ENCODE data around the gene SLC4A5. TPM values are rescaled to one million over a fixed set of nuclear protein-coding genes. Genes with fewer than 3 reads are reported as not detected.

The SLC4A5 gene
- total RNA-seq, 2 experiments from 2014 or later: 0.42 to 2.6 TPM

DNA sequence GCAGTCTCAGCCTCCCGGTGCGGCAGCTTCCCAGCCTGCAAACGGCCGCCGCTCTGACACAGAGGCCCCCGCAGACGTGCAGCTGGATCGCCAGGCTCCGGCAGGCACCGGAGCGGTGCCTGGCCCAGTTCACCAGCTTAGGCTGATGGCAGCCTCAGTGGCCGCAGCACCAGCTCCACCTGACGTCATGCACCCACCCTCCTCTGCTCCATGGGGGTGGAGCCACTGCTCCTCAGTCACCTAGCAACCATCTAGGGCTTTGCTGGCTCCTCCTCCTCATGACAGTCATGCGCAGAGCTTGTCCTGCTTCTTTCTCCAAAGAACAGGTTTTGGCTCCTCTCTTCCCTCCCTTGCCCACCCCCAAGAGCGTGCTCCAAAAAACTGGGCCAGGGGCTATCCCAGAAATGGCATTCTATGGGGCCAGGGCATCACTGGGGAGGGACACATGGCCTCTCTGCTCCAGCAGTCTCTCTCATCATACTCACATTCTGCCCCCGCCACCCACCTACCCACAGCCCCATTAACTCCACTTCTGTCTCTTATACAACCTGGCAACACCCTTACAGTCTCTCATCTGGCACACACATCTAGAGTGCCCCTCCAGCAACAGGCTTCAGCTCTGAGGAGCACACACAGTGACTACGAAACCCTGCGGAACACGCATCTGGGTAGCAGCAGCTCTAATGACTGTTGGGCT is 31.4 kb upstream of the SLC4A5 start:
- H3K36me3 Mint-ChIP-seq: peaks cover 9% of the 10 kb centered on the region
- CTCF ChIA-PET: interaction anchor here (2.1 kb wide), 1 partner anchor 17 kb away, joined by 11 read pairs; no protein-coding TSS in a partner anchor

DNA sequence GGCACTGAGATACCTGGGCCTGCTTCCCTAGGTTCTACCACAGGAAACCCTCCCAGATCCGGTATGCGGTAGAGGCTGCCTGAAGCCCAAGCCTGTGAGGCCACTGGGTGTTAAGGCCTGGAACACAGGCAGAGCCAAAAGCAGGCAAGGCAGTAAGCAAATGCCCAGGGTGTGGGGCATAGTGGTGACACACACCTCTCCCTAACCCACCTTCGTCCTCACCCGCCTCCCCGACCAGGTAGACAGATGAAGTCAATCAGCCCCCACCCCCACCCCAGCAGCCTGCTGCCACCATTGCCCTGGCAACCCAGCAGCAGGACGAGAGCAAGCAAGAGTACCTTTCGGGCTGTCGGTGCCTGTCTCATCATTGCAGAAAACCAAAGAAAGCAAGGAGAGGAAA is 30.8 kb upstream of the SLC4A5 start:
- CTCF ChIA-PET: interaction anchor here (2.1 kb wide), 1 partner anchor 18 kb away, joined by 11 read pairs; no protein-coding TSS in a partner anchor
- no peak overlapping the region for H3K4me3 Mint-ChIP-seq
- H3K9me3 Mint-ChIP-seq (ENCODE audit: low read depth): no peaks in the 10 kb centered on the region
- no peak overlapping the region for H3K27ac Mint-ChIP-seq
- ATAC-seq: no peak
- H3K4me1 Mint-ChIP-seq: peaks cover 11% of the 10 kb centered on the region
- H3K36me3 Mint-ChIP-seq: peaks cover 12% of the 10 kb centered on the region
- no peaks in the 10 kb centered on the region for H3K27me3 Mint-ChIP-seq
- DNase-seq: no peak

More for the DNA sequence above, 31.4 kb upstream of the SLC4A5 start:
- no peak for DNase-seq
- no peak for ATAC-seq
- Mint-ChIP-seq H3K4me1 (peaks cover 12% of the 10 kb centered on the region), H3K27me3 (no peaks in the 10 kb centered on the region), H3K9me3 (ENCODE audit: low read depth) (no peaks in the 10 kb centered on the region), H3K27ac (no peak overlapping the region), H3K4me3 (no peak overlapping the region)

DNA sequence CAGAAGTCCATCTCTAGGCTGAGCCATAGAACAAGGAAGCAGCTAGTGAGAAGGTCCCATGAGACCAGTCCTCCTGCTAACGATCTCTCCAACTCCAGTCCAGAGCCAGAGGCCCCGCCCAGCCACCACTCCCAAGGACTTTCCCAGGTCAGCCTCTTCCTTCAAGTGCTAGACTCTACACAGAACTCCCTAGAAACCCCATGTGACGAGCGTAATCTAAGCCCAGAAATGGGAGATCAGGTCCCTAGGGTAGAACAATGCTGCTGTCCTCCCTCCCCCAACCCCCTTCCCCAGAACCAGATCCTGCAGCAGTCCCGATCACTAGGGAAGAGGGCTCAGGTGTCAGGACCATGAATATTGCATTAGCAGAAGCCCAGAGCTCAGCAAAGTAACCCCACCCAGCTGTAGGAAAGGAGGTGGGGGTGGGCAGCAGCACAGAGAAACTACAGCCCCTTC is 30.0 kb upstream of the SLC4A5 start:
- Mint-ChIP-seq H3K36me3 (peaks cover 16% of the 10 kb centered on the region), H3K4me3 (no peak overlapping the region), H3K9me3 (ENCODE audit: low read depth) (no peaks in the 10 kb centered on the region), H3K27me3 (no peaks in the 10 kb centered on the region), H3K4me1 (peaks cover 5% of the 10 kb centered on the region), H3K27ac (no peak overlapping the region)
- no peak for ATAC-seq
- CTCF ChIA-PET: no interaction called here
- no peak for DNase-seq

DNA sequence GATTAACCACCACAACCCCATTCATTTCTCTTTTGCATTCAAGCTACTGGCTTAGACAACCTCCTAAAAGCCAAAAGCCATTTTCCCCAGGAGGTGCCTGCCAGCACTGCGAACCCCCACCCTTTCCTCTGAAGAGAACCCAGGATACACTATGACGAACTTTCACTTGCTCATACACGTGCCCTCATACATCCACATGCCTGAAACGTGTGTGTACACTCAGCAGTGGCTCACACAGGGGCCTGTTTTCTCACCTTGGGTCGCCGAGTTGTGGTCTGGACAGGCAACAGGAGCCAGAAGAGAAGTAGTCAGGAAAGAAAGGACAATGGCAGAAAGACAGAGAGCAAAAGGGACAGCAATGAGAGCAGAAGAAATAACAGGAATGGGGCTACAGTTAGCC is 29.5 kb upstream of the SLC4A5 start:
- H3K27me3 Mint-ChIP-seq: no peaks in the 10 kb centered on the region
- CTCF ChIA-PET: interaction anchor here (0.9 kb wide), 1 partner anchor 37 kb away, joined by 3 read pairs; no protein-coding TSS in a partner anchor
- H3K4me1 Mint-ChIP-seq: peaks cover 5% of the 10 kb centered on the region
- no peaks in the 10 kb centered on the region for H3K9me3 Mint-ChIP-seq (ENCODE audit: low read depth)
- H3K36me3 Mint-ChIP-seq: peaks cover 17% of the 10 kb centered on the region
- no peak overlapping the region for H3K27ac Mint-ChIP-seq
- H3K4me3 Mint-ChIP-seq: no peak overlapping the region
- ATAC-seq: no peak
- no peak for DNase-seq

DNA sequence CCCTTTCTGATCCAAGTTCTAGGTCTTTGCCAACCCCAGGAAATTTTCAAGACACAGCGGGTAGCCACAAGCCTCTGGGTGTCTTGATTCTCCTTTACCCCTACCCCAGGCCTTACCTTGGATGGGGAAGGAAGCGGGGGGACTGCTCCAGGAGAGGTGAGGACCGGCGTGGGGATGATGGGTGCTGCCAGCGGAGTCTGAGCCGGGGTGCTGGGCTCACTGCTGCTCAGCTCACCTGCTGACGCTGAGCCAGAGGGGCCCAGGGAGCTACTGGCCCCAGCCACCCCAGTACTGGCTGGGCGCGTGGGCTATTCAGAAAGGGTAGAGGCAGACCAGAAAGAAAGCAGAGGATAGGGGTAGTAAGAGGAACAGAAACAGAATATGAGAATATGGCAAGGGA is 28.2 kb upstream of the SLC4A5 start:
- Mint-ChIP-seq H3K27me3 (no peaks in the 10 kb centered on the region), H3K4me3 (no peak overlapping the region), H3K4me1 (peaks cover 5% of the 10 kb centered on the region), H3K9me3 (ENCODE audit: low read depth) (no peaks in the 10 kb centered on the region), H3K36me3 (peaks cover 18% of the 10 kb centered on the region), H3K27ac (no peak overlapping the region)
- no peak for DNase-seq
- ATAC-seq: no peak
- CTCF ChIA-PET: interaction anchor here (1.6 kb wide), 1 partner anchor 20 kb away, joined by 5 read pairs; no protein-coding TSS in a partner anchor

DNA sequence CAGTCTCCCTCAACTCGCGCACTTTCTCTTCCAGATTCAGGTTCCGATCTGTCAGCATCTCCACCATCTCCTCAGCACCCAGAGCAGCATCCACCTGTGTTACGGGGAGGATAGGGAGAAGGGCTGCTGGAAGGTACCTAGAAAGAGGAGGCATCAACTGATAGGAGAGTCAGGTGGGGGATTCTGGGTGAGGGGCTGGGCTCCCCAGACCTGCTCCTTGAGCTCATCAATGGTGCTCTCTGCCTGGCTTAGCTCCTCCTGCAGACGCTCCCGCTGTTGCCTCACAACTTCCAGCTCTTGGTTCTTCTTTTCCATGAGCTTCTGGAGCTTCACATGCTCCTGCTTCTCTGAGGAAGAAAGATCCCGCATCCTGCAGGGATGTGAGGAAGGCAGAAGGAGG is 26.8 kb upstream of the SLC4A5 start:
- Mint-ChIP-seq H3K4me3 (no peak overlapping the region), H3K36me3 (peaks cover 25% of the 10 kb centered on the region), H3K27me3 (no peaks in the 10 kb centered on the region), H3K9me3 (ENCODE audit: low read depth) (no peaks in the 10 kb centered on the region), H3K4me1 (no peaks in the 10 kb centered on the region), H3K27ac (no peak overlapping the region)
- no peak for ATAC-seq
- no peak for DNase-seq
- CTCF ChIA-PET: interaction anchor here (1.0 to 1.6 kb wide), 3 partner anchors 22 to 120 kb away, joined by 3 to 5 read pairs (median 4); no protein-coding TSS in a partner anchor

DNA sequence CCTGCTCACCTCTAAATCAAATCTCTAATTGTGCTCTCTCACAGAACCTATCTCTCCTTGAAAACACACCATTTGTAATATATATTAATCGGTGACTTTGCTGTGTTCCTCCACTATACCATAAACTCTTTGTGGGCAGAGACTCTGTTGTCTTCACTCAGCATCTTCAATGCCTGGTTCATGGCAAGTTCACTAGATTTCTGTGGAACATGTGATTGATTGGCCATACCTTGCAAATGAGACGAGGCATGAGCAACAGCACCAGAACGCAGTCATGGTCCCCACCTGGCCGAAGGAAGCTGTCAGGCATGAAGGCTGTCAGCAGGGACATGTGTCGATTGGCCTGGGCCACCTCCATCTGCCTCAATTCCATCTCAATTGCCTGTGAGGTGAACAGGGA is 25.3 kb upstream of the SLC4A5 start:
- no peaks in the 10 kb centered on the region for H3K4me1 Mint-ChIP-seq
- peaks cover 30% of the 10 kb centered on the region for H3K36me3 Mint-ChIP-seq
- no peak for DNase-seq
- H3K27ac Mint-ChIP-seq: no peak overlapping the region
- CTCF ChIA-PET: interaction anchor here (1.6 kb wide), 1 partner anchor 24 kb away, joined by 5 read pairs; no protein-coding TSS in a partner anchor
- no peaks in the 10 kb centered on the region for H3K9me3 Mint-ChIP-seq (ENCODE audit: low read depth)
- no peak overlapping the region for H3K4me3 Mint-ChIP-seq
- ATAC-seq: no peak
- H3K27me3 Mint-ChIP-seq: no peaks in the 10 kb centered on the region

DNA sequence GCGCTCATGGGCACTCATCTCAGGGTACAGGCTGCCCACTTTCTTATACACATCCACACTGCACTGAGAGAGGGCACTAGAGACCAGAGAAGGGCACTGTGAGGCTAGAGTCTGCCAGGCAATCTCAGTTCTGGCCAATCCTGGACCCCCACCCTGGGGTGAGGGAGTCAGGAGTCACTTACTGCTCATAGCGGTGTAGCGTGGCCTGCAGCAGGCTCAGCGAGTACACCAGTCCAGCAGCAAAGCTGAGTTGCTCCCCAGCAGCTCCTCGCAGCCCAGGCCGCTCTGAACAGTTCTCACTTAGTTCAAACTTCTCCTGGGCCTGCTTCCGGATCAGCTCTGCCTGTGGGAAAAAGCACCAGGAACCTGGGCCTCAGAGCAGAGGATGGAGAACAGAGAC is 24.6 kb upstream of the SLC4A5 start:
- CTCF ChIA-PET: interaction anchor here (1.4 to 1.6 kb wide), 2 partner anchors 24 to 34 kb away, joined by 4 to 5 read pairs; no protein-coding TSS in a partner anchor
- ATAC-seq (no peak), DNase-seq (no peak)
- H3K4me1 Mint-ChIP-seq: no peaks in the 10 kb centered on the region
- H3K4me3 Mint-ChIP-seq: no peak overlapping the region
- no peak overlapping the region for H3K27ac Mint-ChIP-seq
- H3K27me3 Mint-ChIP-seq: no peaks in the 10 kb centered on the region
- no peaks in the 10 kb centered on the region for H3K9me3 Mint-ChIP-seq (ENCODE audit: low read depth)
- peaks cover 30% of the 10 kb centered on the region for H3K36me3 Mint-ChIP-seq

DNA sequence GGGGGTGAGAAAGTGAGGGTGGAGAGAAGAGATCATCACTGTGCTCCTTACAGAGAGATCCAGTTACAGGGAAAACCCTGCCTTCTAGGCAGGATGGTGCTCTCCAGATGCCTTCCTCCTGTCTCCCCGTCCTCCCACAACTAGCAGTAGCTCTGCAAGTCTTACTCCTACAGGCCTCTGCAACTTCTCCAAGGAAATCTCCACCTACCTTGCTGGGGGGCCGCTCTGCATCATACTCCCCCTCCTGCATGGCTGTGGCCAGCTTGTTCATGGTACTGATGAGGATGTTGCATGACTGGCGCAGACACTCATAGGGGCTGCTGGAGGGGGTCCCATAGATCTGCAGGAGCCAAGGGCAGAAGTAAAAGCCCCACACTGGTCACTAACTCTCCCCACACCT is 22.8 kb upstream of the SLC4A5 start:
- H3K36me3 Mint-ChIP-seq: peaks cover 35% of the 10 kb centered on the region

DNA sequence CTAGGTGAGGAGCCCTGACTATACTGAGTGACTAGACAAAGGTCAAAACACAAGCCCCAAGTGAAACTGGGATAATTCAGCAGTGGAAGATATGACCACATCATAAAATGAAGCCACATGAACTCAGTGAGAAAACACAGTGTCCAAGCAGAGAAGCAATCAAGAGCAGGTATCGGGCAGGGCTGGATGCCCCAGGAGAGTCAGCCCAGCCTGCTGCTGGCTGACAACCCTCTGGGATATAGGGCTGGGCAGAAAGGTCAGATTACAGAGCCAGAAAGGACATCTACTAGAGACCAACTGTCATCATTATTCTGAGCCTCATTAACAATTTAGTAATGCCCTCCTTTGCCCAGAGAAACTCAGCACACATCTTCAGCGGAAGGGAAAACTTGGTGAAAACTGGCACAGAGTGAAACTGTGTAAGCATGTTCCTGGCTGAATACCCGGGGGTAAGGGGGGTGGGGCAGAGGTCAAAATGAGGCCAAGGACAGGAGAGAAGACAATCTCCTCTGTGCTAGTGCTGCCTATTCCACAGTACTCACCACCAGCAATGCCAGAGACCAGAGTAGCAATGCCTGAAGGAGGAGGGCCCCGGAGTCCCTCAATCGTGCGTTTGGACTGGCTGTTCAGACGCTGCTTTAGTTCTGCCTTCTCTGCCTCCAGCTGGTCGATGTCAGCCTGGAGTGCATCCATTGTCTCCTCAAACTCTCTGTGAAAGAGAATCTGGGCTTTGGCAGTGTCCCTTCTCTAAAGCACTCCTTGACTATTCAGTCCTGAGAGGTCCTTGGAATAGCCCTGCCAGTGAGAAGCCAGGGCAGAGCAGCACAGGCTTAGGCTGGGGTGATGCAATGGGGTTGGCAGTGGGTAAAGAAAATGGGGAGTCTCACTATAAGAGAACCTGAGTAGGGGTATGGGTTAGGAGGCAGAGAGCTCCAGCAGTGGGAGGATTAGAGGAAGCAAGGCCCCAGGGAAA is 21.6 kb upstream of the SLC4A5 start:
- no peak for DNase-seq
- H3K36me3 Mint-ChIP-seq: peaks cover 32% of the 10 kb centered on the region
- H3K4me3 Mint-ChIP-seq: no peak overlapping the region
- CTCF ChIA-PET: interaction anchor here (1.1 kb wide), 1 partner anchor 17 kb away, joined by 4 read pairs; no protein-coding TSS in a partner anchor
- no peaks in the 10 kb centered on the region for H3K9me3 Mint-ChIP-seq (ENCODE audit: low read depth)
- H3K4me1 Mint-ChIP-seq: no peaks in the 10 kb centered on the region
- H3K27ac Mint-ChIP-seq: no peak overlapping the region
- no peak for ATAC-seq
- H3K27me3 Mint-ChIP-seq: no peaks in the 10 kb centered on the region

More for the DNA sequence above, 22.8 kb upstream of the SLC4A5 start:
- no peak for ATAC-seq
- Mint-ChIP-seq H3K27me3 (no peaks in the 10 kb centered on the region), H3K4me3 (no peak overlapping the region), H3K27ac (no peak overlapping the region), H3K9me3 (ENCODE audit: low read depth) (no peaks in the 10 kb centered on the region), H3K4me1 (no peaks in the 10 kb centered on the region)
- no peak for DNase-seq
- CTCF ChIA-PET: interaction anchor here (1.1 kb wide), 1 partner anchor 16 kb away, joined by 4 read pairs; no protein-coding TSS in a partner anchor

DNA sequence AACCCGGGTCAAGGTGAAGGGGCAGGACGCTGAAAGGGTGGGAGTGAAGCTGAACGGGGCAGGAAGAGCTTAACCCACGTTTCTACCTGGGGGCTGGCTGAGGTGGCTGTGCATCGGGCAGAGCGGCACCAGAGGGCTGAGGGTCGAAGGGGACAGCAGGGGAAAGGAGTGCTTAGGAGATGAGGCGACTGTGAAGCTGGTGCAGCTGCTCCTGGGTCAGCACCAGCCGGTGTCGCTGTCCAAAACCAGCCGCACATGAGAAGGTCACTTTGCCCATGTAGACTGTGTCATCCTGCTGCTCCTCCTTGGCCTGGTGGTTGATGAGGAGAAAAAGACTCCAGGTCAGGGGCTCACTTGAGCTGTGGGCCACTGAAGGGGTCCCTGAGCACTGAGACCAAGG is 18.1 kb upstream of the SLC4A5 start:
- H3K9me3 Mint-ChIP-seq (ENCODE audit: low read depth): no peaks in the 10 kb centered on the region
- no peaks in the 10 kb centered on the region for H3K27me3 Mint-ChIP-seq
- ATAC-seq (no peak), DNase-seq (no peak)
- H3K36me3 Mint-ChIP-seq: peaks cover 18% of the 10 kb centered on the region
- no peaks in the 10 kb centered on the region for H3K4me1 Mint-ChIP-seq
- H3K27ac Mint-ChIP-seq: no peak overlapping the region
- no peak overlapping the region for H3K4me3 Mint-ChIP-seq
- CTCF ChIA-PET: interaction anchor here (2.0 to 2.2 kb wide), 2 partner anchors 26 to 30 kb away, joined by 6 to 9 read pairs; no protein-coding TSS in a partner anchor

DNA sequence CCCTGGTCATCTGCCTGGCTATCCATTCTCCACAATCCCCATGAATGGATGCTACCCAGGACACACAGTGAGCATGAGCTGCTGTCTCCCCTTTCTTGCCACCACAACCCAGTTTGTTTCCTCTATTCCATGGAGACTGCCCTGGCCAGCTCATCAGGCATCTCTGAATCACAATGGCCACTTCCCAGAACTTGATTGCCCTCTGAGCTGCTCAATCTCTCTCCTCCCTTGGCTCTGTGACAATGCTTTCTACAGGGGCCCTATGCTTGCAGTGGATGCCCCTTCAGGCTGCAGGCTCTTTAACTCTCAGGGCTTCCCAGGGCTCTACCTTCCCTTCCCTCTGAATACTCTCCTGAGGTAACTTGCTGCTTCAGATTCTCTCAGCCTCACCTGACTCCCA is 14.4 kb upstream of the SLC4A5 start:
- CTCF ChIA-PET: interaction anchor here (1.3 to 2.0 kb wide), 2 partner anchors 13 to 22 kb away, joined by 3 to 13 read pairs; no protein-coding TSS in a partner anchor
- Mint-ChIP-seq H3K4me1 (no peaks in the 10 kb centered on the region), H3K4me3 (no peak overlapping the region), H3K27ac (no peak overlapping the region), H3K9me3 (ENCODE audit: low read depth) (no peaks in the 10 kb centered on the region), H3K36me3 (peaks cover 7% of the 10 kb centered on the region), H3K27me3 (no peaks in the 10 kb centered on the region)
- no peak for DNase-seq
- no peak for ATAC-seq

DNA sequence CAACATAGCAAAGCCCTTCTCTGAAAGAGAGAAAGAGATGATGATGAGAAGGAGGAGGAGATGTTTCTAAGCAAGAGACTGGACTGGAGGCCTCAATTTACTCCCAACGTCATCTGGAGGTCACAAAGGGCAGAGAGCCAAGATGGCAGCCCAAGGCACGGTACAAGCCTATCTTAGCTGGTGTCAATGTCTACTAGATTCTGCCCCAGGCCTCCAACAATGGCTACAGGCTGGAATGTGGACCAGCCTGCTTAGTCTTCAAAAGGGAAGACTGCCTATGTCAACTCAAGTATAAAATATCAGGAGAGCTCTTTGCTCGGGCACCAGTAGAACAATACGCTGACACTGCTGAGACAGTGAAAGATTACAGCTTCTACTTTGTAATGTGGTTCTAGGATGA is 6.7 kb upstream of the SLC4A5 start:
- Mint-ChIP-seq H3K4me3 (no peak overlapping the region), H3K27me3 (peaks cover 3% of the 10 kb centered on the region), H3K4me1 (peaks cover 11% of the 10 kb centered on the region), H3K36me3 (no peaks in the 10 kb centered on the region), H3K9me3 (ENCODE audit: low read depth) (no peaks in the 10 kb centered on the region), H3K27ac (no peak overlapping the region)
- DNase-seq: no peak
- no peak for ATAC-seq
- CTCF ChIA-PET: interaction anchor here (1.6 to 6.9 kb wide), 3 partner anchors 10 to 100 kb away, joined by 3 to 42 read pairs (median 4); no protein-coding TSS in a partner anchor

Data from activated CD8-positive, alpha-beta memory T cell treated with anti-CD3 and anti-CD28 coated beads, Interleukin-2, amount 10 ng/mL, durations not matched to agents 7 days and 5 days (primary cell).